Calu3 (cell line): Measurements from ENCODE around the gene TEKT5. TPM values are rescaled to one million over a fixed set of nuclear protein-coding genes. Genes with fewer than 3 reads are reported as not detected.

Experiments used
- BruUV-seq: library from RNA; stranded (reverse); fragments of 400-500 nt; replicated peaks from 2 replicates; lab custom pipeline; 2021; lab: Mats Ljungman, UMichigan
- CTCF ChIA-PET: fragments of 300-600 bp; sonication (Branson Sonifier 250); formaldehyde crosslinking; loops from one replicate; lab custom pipeline; 2022; ENCODE audit warnings: antibody characterized with exemption; lab: Charles Lee
- DNase-seq: peaks from one replicate; pipeline ENCODE4 v3.0.0; 2022
- H3K27ac Mint-ChIP-seq: one replicate; pipeline ENCODE4 v1.8.0; 2022; ENCODE audit warnings: mixed read lengths; ENCODE audit not compliant: unreplicated experiment
- H3K27me3 Mint-ChIP-seq: one replicate; pipeline ENCODE4 v1.8.0; 2022; ENCODE audit warnings: mixed read lengths; ENCODE audit not compliant: unreplicated experiment
- H3K36me3 Mint-ChIP-seq: one replicate; pipeline ENCODE4 v1.8.0; 2022; ENCODE audit warnings: mild to moderate bottlenecking, moderate library complexity, mixed read lengths; ENCODE audit not compliant: insufficient read depth, unreplicated experiment
- H3K4me1 Mint-ChIP-seq: one replicate; pipeline ENCODE4 v1.8.0; 2022; ENCODE audit warnings: mild to moderate bottlenecking, low read depth, mixed read lengths; ENCODE audit not compliant: unreplicated experiment
- H3K4me3 Mint-ChIP-seq: one replicate; pipeline ENCODE4 v1.8.0; 2022; ENCODE audit warnings: mild to moderate bottlenecking, low read depth, moderate library complexity, mixed read lengths; ENCODE audit not compliant: unreplicated experiment
- H3K9me3 Mint-ChIP-seq: one replicate; pipeline ENCODE4 v1.8.0; 2022; ENCODE audit warnings: low read depth, mixed read lengths; ENCODE audit not compliant: unreplicated experiment
- intact Hi-C: fragments of 100-400 bp; cut with micrococcal nuclease; formaldehyde crosslinking; loops from one replicate; pipeline ENCODE4 v1.10.0; 2022; ENCODE audit not compliant: unreplicated experiment
- total RNA-seq: library from RNA; stranded (reverse); gene quantifications from 2 replicates; pipeline ENCODE4 v1.2.3, GENCODE V29; 2022
- TF ChIP-seq, protein P1 (sequence below): fragments of 200-600 bp; IDR thresholded peaks from one replicate; pipeline ENCODE4 v1.8.0; 2022; ENCODE audit warnings: antibody characterized with exemption; ENCODE audit not compliant: unreplicated experiment

Gene TEKT5
- total RNA-seq, 1 experiment from 2014 or later, result not detected

DNA sequence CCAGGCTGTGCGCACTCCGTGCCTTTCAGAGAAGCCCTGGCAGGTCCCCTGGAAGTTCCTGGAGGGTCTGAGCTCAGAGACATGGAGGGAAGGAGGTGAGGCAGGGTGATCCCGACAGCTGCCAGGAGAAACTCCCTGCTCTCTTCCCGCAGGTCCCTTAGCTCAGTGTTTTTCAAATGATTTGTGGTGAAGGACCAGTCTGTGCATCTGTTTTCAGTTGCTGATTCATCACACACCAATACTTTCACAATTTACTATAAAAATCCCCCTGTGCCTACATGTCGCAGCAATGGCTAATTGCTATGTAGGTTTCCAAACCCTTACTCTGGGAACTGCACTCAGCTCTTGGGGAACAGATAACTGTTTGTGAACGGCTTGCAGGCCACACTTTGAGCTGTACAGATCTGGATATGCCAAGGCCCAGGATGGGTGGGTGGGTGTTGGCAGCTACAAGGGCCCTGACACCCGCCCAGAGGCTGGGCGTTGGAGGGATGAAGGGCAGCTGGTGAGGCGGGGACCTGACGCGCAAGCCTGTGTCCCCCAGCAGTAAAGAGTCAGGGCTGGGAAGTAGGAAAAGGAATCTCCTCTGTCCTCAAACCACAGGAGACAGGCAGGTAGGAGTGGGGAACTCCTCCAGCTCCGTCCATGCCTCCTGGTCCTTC is 93.8 kb downstream of the TEKT5 start:
- TF ChIP-seq, protein P1, sequence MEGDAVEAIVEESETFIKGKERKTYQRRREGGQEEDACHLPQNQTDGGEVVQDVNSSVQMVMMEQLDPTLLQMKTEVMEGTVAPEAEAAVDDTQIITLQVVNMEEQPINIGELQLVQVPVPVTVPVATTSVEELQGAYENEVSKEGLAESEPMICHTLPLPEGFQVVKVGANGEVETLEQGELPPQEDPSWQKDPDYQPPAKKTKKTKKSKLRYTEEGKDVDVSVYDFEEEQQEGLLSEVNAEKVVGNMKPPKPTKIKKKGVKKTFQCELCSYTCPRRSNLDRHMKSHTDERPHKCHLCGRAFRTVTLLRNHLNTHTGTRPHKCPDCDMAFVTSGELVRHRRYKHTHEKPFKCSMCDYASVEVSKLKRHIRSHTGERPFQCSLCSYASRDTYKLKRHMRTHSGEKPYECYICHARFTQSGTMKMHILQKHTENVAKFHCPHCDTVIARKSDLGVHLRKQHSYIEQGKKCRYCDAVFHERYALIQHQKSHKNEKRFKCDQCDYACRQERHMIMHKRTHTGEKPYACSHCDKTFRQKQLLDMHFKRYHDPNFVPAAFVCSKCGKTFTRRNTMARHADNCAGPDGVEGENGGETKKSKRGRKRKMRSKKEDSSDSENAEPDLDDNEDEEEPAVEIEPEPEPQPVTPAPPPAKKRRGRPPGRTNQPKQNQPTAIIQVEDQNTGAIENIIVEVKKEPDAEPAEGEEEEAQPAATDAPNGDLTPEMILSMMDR, result no peak
- Mint-ChIP-seq H3K4me1 (peaks cover 13% of the 10 kb centered on the region), H3K27me3 (peaks cover 26% of the 10 kb centered on the region), H3K36me3 (peaks cover 1% of the 10 kb centered on the region), H3K9me3 (peaks cover 2% of the 10 kb centered on the region), H3K4me3 (no peak overlapping the region), H3K27ac (no peak overlapping the region)
- DNase-seq, result no peak
- intact Hi-C loops, result no loop called here
- CTCF ChIA-PET, result interaction anchor here (0.5 to 1.4 kb wide), 2 partner anchors 21 to 1225 kb away, joined by 3 read pairs; partner anchors contain the start of gene EMP2
- BruUV-seq, result no TSS peak

DNA sequence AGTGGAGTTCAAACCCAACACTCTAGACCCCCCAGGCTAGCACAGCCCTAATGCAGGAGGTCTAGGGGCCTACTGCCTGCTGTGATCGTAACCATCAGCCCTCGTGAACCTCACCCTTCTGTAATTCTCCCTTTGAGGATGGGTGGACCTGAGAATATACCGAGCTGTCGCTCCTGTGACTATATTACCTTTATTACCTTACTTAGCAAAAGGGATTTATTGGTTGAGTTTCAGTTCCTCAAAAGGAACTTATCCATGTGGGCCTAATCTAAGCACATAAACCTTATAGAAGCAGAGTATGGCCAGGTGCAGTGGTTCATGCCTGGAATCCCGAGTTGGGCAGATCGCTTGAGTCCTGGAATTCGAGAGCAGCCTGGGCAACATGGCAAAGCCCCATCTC is 95.1 kb downstream of the TEKT5 start:
- no peak overlapping the region for H3K27ac Mint-ChIP-seq
- intact Hi-C loops, result no loop called here
- TF ChIP-seq, protein P1, result no peak

DNA sequence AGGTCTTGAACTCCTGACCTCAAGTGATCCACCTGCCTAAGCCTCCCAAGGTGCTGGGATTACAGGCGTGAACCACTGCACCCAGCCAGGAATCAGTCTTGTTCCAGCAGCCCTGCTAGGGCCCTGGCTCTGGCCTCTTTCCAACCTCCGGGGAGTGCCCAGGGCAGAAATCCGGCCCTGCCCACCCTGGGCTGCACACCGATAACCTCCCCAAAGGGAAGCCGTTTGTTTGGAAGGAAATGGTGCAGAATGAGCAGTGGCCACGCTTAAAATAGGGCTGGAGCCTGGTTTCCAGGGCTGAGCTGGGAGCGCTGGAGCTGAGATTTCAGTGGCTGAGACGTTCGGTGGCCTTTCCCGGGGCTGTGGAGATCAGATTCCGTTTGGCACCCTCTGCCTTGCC is 96.6 kb downstream of the TEKT5 start:
- H3K4me3 Mint-ChIP-seq, result no peak overlapping the region
- peak overlapping the region; percentile 11 for H3K27ac Mint-ChIP-seq
- TF ChIP-seq, protein P1, result no peak
- intact Hi-C loops, result no loop called here
- CTCF ChIA-PET, result no interaction called here
- peaks cover 14% of the 10 kb centered on the region for H3K36me3 Mint-ChIP-seq
- DNase-seq, result peak; percentile 86
- H3K9me3 Mint-ChIP-seq, result peaks cover 2% of the 10 kb centered on the region
- H3K4me1 Mint-ChIP-seq, result peaks cover 23% of the 10 kb centered on the region
- peaks cover 14% of the 10 kb centered on the region for H3K27me3 Mint-ChIP-seq
- BruUV-seq, result no TSS peak

More for the DNA sequence above, 95.1 kb downstream of the TEKT5 start:
- Mint-ChIP-seq H3K4me1 (peaks cover 15% of the 10 kb centered on the region), H3K4me3 (no peak overlapping the region), H3K36me3 (peaks cover 8% of the 10 kb centered on the region), H3K27me3 (peaks cover 26% of the 10 kb centered on the region), H3K9me3 (peaks cover 2% of the 10 kb centered on the region)
- CTCF ChIA-PET, result interaction anchor here (0.7 to 1.4 kb wide), 3 partner anchors 9 to 869 kb away, joined by 3 to 6 read pairs (median 4); partner anchors contain the start of gene EMP2
- DNase-seq, result no peak
- BruUV-seq, result no TSS peak

DNA sequence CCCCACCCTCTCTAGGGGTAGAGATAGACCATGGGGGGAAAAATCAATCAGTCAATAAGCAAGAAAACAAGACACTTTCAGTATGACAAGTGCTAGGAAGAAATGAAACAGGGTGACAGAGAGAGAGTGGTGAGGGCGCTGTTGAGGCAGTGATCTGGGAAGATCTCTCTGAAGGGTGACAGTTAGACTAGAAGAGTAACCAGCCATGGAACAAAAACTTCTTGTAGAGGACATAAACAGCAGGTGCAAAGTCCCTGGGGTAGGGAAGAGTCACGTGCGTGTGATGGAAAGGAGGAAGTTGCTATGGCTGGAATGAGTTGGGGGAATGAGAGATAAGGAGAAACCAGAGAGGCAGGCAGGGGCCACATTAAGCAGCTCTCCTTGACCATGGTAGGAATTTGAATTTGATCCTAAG is 97.5 kb downstream of the TEKT5 start:
- Mint-ChIP-seq H3K4me1 (peaks cover 23% of the 10 kb centered on the region), H3K9me3 (no peaks in the 10 kb centered on the region), H3K36me3 (peaks cover 14% of the 10 kb centered on the region), H3K27me3 (peaks cover 4% of the 10 kb centered on the region), H3K4me3 (no peak overlapping the region), H3K27ac (peak overlapping the region; percentile 11)
- TF ChIP-seq, protein P1, result no peak
- no peak for DNase-seq
- CTCF ChIA-PET, result no interaction called here
- BruUV-seq, result no TSS peak
- intact Hi-C loops, result no loop called here
